Measurements from ENCODE around the gene CCDC85C.

DNA sequence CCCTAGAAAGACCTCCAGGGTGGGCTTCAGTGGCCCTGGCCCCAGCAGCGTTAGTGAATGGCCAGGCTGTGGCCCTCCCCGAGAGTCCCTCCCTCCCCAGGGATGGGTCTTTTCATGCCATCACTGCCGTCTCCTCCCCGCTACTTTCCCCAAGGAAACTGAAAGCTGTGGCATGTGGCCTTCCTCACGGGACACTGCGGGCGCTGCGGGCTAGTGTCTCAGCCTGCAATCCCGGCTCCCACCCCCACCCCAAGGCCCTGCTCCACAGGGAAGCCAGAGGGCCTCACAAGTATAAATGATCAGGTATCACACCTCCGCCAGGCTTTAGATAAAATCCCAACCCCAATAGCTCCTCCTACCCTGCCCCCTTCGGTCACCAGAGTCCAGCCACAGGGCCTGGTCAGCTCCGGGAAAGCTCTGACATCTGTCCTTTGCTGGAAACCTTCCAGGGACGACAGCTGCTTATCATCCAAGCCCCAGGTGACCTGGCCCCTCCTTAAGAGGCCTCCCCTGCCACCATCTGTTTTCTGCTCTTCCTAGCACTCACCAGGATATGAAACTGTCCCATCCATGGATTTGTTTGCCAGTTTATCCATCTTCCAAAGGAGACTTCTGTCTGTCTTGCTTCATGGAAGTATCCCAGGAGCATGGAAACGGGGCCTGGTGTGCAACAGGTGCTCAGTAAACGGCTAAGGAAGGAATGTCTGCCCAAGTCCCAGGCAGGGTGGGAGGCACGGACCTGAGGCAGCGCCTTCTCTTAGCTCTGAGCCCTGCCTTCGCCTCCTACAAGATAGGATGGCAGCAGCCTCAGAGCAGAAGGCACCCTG is 31.6 kb downstream of the CCDC85C start:
- TF ChIP-seq, protein P1, sequence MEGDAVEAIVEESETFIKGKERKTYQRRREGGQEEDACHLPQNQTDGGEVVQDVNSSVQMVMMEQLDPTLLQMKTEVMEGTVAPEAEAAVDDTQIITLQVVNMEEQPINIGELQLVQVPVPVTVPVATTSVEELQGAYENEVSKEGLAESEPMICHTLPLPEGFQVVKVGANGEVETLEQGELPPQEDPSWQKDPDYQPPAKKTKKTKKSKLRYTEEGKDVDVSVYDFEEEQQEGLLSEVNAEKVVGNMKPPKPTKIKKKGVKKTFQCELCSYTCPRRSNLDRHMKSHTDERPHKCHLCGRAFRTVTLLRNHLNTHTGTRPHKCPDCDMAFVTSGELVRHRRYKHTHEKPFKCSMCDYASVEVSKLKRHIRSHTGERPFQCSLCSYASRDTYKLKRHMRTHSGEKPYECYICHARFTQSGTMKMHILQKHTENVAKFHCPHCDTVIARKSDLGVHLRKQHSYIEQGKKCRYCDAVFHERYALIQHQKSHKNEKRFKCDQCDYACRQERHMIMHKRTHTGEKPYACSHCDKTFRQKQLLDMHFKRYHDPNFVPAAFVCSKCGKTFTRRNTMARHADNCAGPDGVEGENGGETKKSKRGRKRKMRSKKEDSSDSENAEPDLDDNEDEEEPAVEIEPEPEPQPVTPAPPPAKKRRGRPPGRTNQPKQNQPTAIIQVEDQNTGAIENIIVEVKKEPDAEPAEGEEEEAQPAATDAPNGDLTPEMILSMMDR (IDR thresholded peaks at IDR 0.05), result no peak
- TF ChIP-seq EP300 (IDR thresholded peaks at IDR 0.05), result no peak
